ENCODE results near the gene LGALS9.
"Not testable (repeated sequence)": the region's sequence is repeated elsewhere in the genome, so short reads cannot be mapped to it uniquely, and the experiment has no call there.

The LGALS9 gene

DNA sequence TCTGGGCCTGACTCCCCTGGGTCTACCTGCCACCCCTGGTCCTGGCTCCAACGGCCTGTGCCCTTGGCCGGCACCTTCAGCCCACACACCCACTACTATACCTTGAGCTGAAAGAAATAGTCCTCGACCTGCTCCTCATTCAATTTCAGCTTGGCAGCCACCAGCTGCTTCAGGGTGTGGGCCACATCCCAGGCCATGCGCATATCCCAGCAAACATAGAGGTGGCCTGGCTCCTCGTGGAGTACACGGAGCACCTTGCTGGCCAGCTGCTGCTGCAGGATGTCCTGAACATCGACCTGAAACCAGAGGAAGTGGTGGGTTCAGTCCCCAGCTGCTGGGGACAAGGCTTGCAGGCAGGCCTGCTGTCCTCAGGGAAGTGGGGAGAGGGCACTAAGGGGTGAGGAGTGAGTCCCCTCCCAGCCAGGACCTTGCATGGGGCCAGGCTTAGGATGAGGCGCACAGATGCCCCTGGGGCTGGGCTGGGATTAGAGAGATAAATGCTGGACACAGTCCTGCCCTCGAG is 22.5 kb downstream of the LGALS9 start:
- not testable (repeated sequence) for H3K9ac ChIP-seq (ENCODE audit: low read length); H2AK5ac ChIP-seq (ENCODE audit: low read length); H3K4me3 ChIP-seq (ENCODE audit: low read length); H3K27ac ChIP-seq (ENCODE audit: low read depth, low read length); H3K23ac ChIP-seq (ENCODE audit: low read length); DNase-seq; H2BK15ac ChIP-seq (replicated peaks; ENCODE audit: low read depth); H3K4me1 ChIP-seq (ENCODE audit: control insufficient read depth, low read depth, low read length); H3K4me2 ChIP-seq (ENCODE audit: low read length); H3K79me1 ChIP-seq (ENCODE audit: low read length); H3K27me3 ChIP-seq (ENCODE audit: insufficient read depth, low read length, poor library complexity); H3K79me2 ChIP-seq (ENCODE audit: control insufficient read depth, insufficient read depth, low read length); H4K8ac ChIP-seq (ENCODE audit: low read depth, low read length); H4K5ac ChIP-seq (ENCODE audit: low read length); H3K56ac ChIP-seq (ENCODE audit: low read length); H2BK120ac ChIP-seq (ENCODE audit: low read depth, low read length); H3K4ac ChIP-seq (ENCODE audit: low read depth, low read length); H3K36me3 ChIP-seq (ENCODE audit: control insufficient read depth, insufficient read depth, low read length); H2BK5ac ChIP-seq (ENCODE audit: low read length); H3K18ac ChIP-seq (ENCODE audit: low read length)
- whole genome bisulfite sequencing (ENCODE audit: extremely low coverage, insufficient coverage, low lambda C conversion rate) = no CpG with 5 or more reads among the region's 9 CpGs

DNA sequence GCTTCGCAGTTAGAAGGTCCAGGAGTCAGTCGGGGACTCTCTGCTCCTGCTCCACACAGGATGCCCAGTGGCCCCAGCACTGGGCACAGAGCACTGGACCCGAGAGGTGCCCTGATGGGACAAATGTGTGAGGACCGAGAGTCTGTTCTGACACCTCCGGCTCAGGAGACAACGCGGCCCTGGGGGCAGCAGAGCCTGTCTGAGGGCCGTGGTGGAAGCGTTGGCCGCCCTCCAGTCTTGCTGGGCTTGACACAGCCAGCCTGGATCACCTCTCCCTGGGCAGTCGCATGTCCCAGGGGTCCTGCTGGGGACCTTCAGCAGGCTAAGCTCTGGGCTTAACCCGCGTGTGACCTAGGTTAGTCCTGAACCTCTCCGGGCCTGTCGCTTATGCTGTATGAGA is 23.1 kb downstream of the LGALS9 start:
- Histone ChIP-seq H3K23ac (ENCODE audit: low read length) (no peak overlapping the region), H3K4ac (ENCODE audit: low read depth, low read length) (no peak overlapping the region), H4K8ac (ENCODE audit: low read depth, low read length) (no peak overlapping the region), H3K4me2 (ENCODE audit: low read length) (no peak overlapping the region), H3K4me3 (ENCODE audit: low read length) (no peak overlapping the region), H3K27ac (ENCODE audit: low read depth, low read length) (no peak overlapping the region), H3K9ac (ENCODE audit: low read length) (no peak overlapping the region), H2BK15ac (replicated peaks; ENCODE audit: low read depth) (no peak overlapping the region), H3K56ac (ENCODE audit: low read length) (no peak overlapping the region), H2AK5ac (ENCODE audit: low read length) (no peak overlapping the region), H3K36me3 (ENCODE audit: control insufficient read depth, insufficient read depth, low read length) (no peaks in the 10 kb centered on the region), H2BK5ac (ENCODE audit: low read length) (no peak overlapping the region), H3K4me1 (ENCODE audit: control insufficient read depth, low read depth, low read length) (no peaks in the 10 kb centered on the region), H2BK120ac (ENCODE audit: low read depth, low read length) (no peak overlapping the region), H3K27me3 (ENCODE audit: insufficient read depth, low read length, poor library complexity) (no peaks in the 10 kb centered on the region), H3K79me2 (ENCODE audit: control insufficient read depth, insufficient read depth, low read length) (no peaks in the 10 kb centered on the region), H3K18ac (ENCODE audit: low read length) (no peak overlapping the region), H4K5ac (ENCODE audit: low read length) (no peak overlapping the region), H3K79me1 (ENCODE audit: low read length) (no peaks in the 10 kb centered on the region)
- no peak for DNase-seq
- WGBS (ENCODE audit: extremely low coverage, insufficient coverage, low lambda C conversion rate) = no CpG with 5 or more reads among the region's 15 CpGs

DNA sequence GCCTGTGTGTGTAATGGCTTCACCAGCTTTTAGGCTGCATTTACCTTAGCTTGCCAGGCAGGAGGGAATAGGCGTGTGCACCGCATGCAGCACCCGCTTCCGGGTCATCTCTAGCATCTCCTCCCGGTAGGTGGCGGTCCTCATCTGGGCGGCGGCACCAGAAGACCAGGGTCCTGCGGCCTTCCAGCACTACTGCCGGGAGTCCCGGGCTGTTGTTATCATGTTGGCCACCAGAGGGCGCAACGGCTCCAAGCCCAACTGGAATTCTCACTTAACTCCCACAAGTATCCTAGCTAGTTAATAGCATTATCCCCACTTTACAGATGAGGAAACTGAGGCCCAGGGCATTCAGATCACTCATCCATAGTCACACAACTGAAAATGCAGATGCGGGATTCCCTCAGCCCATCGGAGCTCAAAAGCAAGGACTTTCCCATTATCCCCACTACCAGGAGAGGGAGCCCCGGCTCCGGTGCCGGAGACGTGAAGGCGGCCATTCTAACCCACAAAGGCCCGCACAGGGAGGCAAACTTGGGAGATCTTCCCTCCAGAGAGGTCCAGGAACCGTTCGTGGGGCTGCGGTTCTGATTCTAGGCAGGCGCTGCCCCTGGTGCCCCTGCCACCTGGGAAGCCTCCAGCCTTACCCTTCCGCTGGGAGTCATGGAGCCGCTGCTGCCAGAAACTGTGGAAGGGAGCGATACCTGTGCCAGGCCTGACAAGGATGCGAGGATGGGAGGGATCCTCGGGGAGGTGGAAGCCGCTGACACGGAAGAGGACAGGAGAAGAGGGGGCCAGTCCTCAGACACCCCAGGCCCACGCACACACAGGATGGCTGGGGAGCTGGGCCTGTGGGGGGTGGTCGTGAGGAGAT is 23.9 kb downstream of the LGALS9 start:
- Histone ChIP-seq H2BK15ac (replicated peaks; ENCODE audit: low read depth) (no peak overlapping the region), H3K36me3 (ENCODE audit: control insufficient read depth, insufficient read depth, low read length) (no peaks in the 10 kb centered on the region), H3K27ac (ENCODE audit: low read depth, low read length) (no peak overlapping the region), H3K4me2 (ENCODE audit: low read length) (no peak overlapping the region), H3K27me3 (ENCODE audit: insufficient read depth, low read length, poor library complexity) (no peaks in the 10 kb centered on the region), H3K4ac (ENCODE audit: low read depth, low read length) (no peak overlapping the region), H2BK120ac (ENCODE audit: low read depth, low read length) (no peak overlapping the region), H3K79me2 (ENCODE audit: control insufficient read depth, insufficient read depth, low read length) (no peaks in the 10 kb centered on the region), H3K79me1 (ENCODE audit: low read length) (no peaks in the 10 kb centered on the region), H2BK5ac (ENCODE audit: low read length) (no peak overlapping the region), H3K4me1 (ENCODE audit: control insufficient read depth, low read depth, low read length) (no peaks in the 10 kb centered on the region), H3K9ac (ENCODE audit: low read length) (no peak overlapping the region), H4K8ac (ENCODE audit: low read depth, low read length) (no peak overlapping the region), H4K5ac (ENCODE audit: low read length) (no peak overlapping the region), H3K4me3 (ENCODE audit: low read length) (no peak overlapping the region), H3K23ac (ENCODE audit: low read length) (no peak overlapping the region), H3K56ac (ENCODE audit: low read length) (no peak overlapping the region), H3K18ac (ENCODE audit: low read length) (no peak overlapping the region), H2AK5ac (ENCODE audit: low read length) (no peak overlapping the region)
- DNase-seq = peak; percentile 94
- no CpG with 5 or more reads among the region's 34 CpGs for WGBS (ENCODE audit: extremely low coverage, insufficient coverage, low lambda C conversion rate)

DNA sequence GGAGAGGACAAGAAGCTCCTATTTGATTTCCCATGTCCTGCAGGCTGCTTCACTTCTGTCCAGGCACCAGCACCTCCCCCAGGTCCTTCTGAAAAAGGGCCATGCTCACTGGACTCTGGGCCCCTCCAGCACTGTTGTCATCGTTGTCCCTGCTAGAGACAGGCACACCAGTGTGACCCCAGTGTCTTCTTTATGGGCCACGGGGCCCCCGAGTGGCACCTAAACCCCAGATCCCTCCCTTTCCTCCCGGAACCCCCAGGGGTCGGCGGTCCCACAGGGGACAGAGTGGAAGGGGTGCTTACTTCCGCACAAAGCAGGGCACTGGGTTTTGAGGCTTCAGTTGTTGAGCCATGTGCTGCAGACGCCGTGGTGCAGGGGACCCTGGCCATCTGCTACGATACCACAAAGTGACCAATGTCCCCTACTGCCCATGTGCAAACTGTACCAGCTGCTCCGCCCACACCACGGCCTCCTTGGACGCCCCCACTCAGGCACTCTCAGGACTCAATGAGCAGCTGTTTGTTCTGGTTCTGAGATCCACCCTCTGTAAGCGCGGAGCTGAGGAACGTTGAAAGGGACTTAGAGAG is 24.6 kb downstream of the LGALS9 start:
- H2AK5ac ChIP-seq (ENCODE audit: low read length) = not testable (repeated sequence)

GRCh38 chr17:27656620-27657019 is 25.6 kb downstream of the LGALS9 start:
- not testable (repeated sequence) for H3K27me3 ChIP-seq (ENCODE audit: insufficient read depth, low read length, poor library complexity); H3K4me3 ChIP-seq (ENCODE audit: low read length); H3K79me2 ChIP-seq (ENCODE audit: control insufficient read depth, insufficient read depth, low read length); H3K23ac ChIP-seq (ENCODE audit: low read length); H3K79me1 ChIP-seq (ENCODE audit: low read length); H3K4ac ChIP-seq (ENCODE audit: low read depth, low read length); H4K5ac ChIP-seq (ENCODE audit: low read length); H3K36me3 ChIP-seq (ENCODE audit: control insufficient read depth, insufficient read depth, low read length); H2AK5ac ChIP-seq (ENCODE audit: low read length); H3K4me1 ChIP-seq (ENCODE audit: control insufficient read depth, low read depth, low read length); H3K27ac ChIP-seq (ENCODE audit: low read depth, low read length); H3K4me2 ChIP-seq (ENCODE audit: low read length); DNase-seq; H2BK5ac ChIP-seq (ENCODE audit: low read length); H3K18ac ChIP-seq (ENCODE audit: low read length); H2BK120ac ChIP-seq (ENCODE audit: low read depth, low read length); H4K8ac ChIP-seq (ENCODE audit: low read depth, low read length); H3K56ac ChIP-seq (ENCODE audit: low read length); H3K9ac ChIP-seq (ENCODE audit: low read length); H2BK15ac ChIP-seq (replicated peaks; ENCODE audit: low read depth)
- WGBS (ENCODE audit: extremely low coverage, insufficient coverage, low lambda C conversion rate) = no CpG with 5 or more reads among the region's 8 CpGs

More for the DNA sequence above, 24.6 kb downstream of the LGALS9 start:
- WGBS (ENCODE audit: extremely low coverage, insufficient coverage, low lambda C conversion rate) = no CpG with 5 or more reads among the region's 16 CpGs
- not testable (repeated sequence) for H3K4ac ChIP-seq (ENCODE audit: low read depth, low read length); H4K5ac ChIP-seq (ENCODE audit: low read length); H4K8ac ChIP-seq (ENCODE audit: low read depth, low read length); H2BK5ac ChIP-seq (ENCODE audit: low read length); H3K4me2 ChIP-seq (ENCODE audit: low read length); H3K23ac ChIP-seq (ENCODE audit: low read length); H3K4me1 ChIP-seq (ENCODE audit: control insufficient read depth, low read depth, low read length); H3K27ac ChIP-seq (ENCODE audit: low read depth, low read length); H3K36me3 ChIP-seq (ENCODE audit: control insufficient read depth, insufficient read depth, low read length); H2BK120ac ChIP-seq (ENCODE audit: low read depth, low read length); H2BK15ac ChIP-seq (replicated peaks; ENCODE audit: low read depth); H3K56ac ChIP-seq (ENCODE audit: low read length); H3K79me1 ChIP-seq (ENCODE audit: low read length); H3K18ac ChIP-seq (ENCODE audit: low read length); H3K79me2 ChIP-seq (ENCODE audit: control insufficient read depth, insufficient read depth, low read length); H3K27me3 ChIP-seq (ENCODE audit: insufficient read depth, low read length, poor library complexity); H3K4me3 ChIP-seq (ENCODE audit: low read length); DNase-seq; H3K9ac ChIP-seq (ENCODE audit: low read length)

Measured in mesendoderm (in vitro differentiated cells).